Measurements from ENCODE around the gene HMCN1.

HMCN1 gene

DNA sequence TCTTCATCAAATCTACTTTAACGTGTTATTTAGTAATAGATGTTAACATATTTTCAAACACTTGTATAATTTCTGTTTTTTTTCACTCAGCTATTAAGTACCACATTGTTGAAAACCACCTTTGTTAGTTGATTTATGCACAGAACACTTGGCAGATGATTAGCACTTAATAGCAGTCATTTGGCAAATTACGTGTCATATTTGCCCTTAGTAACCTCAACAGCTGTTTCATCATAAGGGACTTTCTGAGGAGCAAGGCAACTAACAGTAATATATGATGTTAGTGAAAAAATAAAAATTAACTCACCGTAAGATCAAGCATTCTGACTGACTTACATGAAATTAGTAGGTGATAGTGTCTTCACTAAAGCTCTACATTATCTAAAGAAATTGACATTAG is 186.4 kb downstream of the HMCN1 start:
- no peak for DNase-seq

DNA sequence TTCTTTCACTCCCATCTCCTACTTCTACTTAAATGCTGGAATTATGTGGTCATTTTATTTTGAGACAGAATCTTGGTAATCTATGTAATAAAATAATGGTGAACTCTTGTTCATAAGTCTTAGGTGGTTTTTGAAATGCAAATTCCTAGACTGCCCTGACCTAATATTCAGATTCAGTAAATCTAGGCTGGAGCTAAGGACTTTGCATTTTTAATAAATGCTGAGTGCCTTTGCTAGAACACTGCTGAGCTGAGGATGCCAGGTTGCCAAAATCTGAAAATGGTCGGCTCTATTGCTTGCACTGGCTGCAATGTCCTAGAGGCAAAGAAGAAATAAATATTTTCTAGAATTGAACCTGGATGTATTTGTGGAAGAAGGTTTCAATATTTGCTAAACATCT is 187.4 kb downstream of the HMCN1 start:
- DNase-seq, result no peak

DNA sequence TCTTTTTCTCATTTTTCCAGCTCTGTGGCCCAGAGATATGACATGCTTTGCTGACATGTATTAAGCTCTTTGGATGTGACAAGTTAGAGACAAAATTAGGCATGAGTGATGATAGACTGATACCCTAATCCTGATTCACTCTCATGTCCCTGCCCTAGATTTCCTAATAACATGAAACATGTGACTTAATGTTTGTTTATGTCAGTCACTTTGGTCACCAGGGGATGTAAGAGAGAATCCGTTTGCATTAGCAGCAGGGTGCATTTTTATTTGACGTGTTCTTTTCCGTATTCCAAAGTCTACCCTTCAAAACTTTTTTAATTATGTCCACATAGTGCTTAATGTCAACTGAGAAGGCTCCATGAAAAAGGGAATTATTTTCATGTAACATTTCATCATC is 192.4 kb downstream of the HMCN1 start:
- no peak for DNase-seq

DNA sequence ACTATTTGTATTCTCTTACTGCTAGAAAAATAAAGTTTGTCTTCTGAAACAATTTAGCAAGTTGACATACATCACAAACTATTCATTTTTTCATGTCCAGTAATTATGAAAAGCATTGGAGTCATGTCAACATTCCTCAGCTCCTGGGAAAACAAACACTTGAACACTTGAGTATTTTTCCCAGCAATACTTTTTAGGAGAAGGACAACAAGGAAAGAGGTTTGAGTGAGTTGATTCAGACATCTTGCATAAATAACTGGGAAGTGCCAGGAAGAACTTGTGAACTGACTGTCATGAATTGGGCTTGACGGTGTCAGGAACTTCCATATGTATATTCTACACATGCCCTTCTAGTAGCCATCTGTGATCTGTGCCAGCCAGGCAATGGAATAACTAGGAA is 195.6 kb downstream of the HMCN1 start:
- peak; percentile 51 for DNase-seq

DNA sequence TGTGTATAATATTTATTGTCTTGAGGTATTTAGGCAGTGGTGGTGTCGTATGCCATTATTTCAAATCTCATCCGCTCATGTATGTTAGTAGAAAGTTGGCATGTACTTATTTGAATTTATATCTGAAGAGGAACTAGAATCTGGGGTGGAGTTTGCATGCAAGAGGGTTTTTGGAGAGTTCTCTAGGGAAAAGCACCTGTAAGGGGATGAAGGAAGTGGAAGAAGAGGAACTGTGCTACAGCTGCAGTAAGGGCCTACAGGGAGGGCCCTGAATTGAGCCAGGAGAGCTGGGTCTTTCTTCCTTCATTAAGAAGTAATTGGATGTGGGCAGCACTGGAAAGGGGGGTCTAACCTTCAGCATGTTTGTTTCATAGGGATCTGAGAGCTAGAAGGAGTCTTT is 197.2 kb downstream of the HMCN1 start:
- no peak for DNase-seq

DNA sequence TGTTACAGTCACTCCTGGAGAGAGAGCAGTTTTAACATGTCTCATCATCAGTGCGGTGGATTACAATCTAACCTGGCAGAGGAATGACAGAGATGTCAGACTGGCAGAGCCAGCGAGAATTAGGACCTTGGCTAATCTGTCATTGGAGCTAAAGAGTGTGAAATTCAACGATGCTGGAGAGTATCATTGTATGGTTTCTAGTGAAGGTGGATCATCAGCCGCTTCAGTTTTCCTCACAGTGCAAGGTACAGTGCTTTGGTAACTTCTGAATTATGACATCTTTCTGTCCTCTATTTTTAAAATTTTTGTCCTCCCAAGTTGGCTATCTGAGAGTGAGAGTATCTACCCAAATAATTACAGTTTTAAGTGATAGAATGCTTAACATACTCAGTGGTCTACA is 199.4 kb downstream of the HMCN1 start:
- no peak for DNase-seq

DNA sequence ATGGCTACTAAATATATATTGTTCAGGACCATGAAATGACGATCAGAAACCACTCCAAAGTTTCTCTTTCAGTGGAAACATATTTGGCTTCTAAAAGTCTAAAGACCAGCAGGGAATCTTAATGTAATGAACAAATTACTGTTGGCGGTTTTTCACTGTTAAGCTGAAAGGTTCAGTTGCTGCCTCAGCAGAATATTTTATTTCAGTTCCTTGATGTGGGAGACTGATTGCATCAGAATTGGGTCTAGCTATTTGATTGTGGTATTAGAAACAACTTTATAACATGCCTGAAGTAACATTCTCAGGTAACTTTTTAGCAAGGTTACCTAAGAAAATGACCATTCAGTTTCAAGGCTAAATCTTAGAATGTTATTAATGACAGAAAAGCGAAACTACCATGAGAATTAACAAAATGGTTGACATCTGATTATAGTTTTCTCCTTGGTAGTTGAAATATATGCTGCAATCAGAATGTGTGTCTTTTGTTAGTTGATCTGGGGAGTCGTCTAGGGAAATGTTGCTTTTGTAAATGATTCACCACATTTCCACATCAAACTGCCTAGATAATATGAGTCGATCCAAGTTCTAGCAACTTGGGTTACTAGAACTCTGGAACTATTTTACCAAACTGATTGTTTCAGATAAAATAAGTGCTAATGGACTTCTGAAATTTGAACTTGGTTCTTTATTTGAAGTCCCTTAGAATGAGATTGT is 200.4 kb downstream of the HMCN1 start:
- DNase-seq, result peak; percentile 11

DNA sequence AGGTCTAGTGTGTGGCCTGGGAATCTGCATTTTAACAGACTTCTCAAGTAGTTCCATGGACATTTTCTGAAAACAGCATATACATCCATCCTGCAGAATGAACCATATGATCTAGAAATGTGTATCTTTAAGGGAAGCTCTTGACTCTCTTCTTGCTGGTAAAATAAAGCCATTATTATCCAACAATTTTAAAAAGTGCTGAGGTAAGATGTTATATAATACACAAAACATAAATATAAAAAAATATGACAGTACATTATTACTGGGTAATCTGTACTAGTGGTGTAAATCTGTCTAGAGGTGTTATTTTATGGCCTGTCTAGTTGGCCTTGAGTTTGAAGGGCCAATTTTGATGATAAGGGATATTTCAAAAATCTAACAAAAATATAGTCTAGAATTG is 201.2 kb downstream of the HMCN1 start:
- no peak for DNase-seq

DNA sequence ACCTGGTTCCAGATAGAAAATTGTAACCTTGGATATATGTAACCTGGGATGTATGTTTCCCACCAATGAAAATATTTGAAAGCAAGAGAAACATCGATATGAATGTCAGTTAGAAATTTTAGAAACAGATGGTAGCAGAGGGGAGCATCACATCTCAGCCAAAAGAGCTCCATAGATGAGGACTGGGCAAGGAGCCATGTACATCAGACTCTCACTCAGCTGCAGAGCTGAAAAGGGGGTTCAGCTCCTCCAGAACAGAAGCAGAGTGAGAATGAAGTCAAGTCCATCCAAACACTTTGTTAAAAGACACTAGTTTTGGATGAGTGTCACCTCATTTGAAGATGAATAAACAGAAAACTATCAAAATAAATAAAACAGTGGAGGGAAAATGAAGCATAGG is 202.4 kb downstream of the HMCN1 start:
- DNase-seq, result no peak

DNA sequence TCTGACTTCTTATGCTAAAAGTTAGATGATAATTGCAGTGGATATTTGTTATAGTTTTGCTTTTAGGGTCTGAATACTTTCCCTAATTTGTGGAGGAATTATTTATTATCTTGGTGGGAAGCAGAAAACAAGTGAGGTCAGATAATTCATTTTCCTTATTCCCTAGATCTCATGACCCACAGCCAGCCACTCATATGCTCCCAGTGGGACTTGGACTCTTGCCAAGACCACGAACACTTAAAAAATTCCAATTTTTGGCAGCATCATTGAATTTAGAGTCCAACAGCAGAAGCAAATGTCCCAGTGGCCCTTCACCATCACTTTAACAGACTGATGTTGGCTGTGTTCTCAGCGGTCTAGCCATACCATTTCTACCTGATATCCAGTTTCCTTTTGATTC is 204.2 kb downstream of the HMCN1 start:
- DNase-seq, result peak; percentile 23

DNA sequence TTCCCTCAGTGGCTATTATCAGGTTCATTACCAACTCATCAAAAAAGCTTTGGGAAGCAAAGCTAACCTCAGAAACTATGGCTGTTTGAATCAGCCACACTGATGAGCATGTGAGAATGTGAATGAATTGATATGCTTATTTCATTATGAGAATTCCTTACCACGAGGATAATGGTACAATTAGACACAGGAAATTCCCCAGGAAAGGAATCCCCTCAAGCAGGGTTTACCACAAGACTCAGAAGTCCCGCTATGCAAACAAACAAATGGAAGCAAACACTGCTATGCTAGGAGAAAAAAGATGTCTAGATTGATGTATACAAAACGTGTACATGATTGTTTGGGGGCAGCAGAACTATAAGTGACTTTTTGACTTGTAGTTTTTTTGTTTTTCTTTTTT is 205.0 kb downstream of the HMCN1 start:
- DNase-seq, result peak; percentile 43

DNA sequence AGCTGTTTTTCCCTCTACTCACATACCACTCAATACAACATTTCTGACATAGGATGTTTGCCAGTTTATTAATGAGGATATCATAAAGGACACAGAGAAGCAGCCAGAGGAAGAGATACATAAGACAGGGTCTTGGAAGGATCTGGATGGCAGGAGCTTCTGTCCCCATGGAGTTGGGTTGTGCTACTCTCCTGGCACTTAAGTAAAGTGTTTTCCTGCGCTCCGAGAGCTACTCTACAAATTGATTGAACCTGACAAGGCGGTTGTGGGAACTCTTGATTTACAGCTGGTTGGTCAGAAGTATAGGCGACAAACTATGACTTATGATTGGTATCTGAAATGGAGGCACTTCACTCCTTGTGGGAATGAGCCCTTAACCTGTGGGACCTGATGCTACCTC is 208.8 kb downstream of the HMCN1 start:
- no peak for DNase-seq

DNA sequence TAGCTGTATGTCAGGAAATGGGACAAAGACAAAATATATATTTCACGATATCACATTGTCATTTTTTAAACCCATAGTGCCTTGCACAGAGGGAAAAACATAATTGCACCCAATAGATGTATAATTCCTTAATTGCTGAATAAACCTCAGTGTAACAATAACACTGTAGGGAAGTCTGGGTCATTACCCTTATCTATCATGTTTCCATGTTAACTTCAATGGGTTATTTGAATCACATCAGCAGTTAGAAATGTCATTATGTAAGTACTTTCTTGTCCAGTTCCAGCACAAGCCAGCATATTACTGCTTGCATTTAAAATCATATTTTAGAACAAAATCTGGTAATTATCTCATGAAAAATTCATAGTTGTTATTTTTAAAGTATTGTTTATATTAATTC is 222.7 kb downstream of the HMCN1 start:
- no peak for DNase-seq

DNA sequence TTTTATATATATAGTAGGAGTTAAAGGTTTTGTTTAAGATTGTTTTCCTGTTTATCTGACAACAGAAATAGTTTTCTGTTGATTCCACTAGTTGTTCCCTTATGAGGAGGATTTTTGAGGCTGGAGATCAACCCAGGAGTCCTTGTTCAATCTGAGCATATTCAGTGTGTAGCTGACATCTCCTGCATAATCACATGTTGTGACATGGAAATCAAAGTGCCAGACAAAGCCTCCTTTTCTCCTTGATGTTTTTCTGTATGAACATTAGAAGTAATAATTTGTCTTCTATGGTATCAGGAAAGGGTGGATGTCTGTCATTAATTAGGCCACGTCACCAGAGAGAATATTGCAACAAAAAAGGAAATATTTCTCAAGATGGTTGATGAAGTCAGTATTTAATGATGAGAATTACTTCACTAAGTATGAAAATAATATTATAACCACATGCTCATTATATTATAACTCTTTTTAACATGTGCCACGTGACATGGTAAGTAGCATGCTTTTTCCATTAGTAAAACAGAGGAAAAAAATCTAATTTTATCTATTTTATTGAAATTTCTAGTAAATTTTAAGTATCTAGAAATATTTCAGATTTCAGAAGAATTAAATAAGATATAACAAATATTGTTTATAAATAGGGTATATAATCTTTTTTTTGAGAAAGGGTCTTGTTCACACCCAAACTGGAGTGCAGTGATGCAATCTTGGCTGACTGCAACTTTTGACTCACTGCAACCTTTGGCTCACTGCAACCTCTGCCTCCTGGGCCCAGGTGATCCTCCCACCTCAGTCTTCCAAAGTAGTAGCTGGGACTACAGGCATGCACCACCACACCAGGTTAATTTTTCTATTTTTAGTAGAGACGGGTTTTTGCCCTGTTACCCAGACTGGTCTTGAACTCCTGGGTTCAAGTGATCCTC is 223.5 kb downstream of the HMCN1 start:
- DNase-seq, result no peak

DNA sequence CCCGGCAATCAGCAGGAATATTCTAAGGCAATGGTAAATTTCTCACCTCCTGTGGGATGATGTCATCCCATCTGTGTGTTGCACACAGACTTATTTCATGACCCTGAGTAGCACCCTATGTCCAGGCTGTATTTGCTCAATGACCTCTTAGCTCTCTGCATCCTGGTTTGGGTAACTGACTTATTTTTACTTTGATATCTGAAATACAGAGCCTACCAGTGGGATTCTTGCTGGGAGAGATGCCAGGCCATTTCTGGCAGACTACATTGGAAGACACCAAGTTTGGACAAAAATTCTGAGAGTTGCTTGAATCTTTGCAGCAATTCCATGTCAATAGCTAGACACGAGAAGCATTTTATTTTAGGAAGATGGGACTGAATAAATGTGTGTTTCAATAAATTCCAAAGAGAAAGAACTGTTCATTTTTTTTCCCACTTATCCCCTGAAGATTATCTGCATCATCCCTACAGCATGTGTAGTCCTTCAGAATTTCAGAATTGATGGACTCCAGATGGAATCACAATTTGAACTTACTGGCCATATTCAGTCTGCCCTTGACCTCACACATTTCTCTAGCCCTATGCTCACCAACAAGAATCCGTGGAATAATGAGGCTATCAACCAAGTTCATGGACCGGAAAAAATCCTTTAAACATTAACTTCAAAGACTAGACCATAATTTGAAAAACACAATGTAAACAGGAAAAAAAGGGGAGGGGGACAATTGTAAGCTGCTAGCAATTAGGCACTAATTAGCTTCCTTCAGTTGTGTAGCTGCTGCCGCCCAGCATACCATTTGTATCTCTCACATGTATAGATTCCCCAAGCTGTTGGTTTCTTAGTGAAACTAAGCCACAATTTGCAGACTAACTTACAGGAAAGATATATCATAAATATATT is 226.5 kb downstream of the HMCN1 start:
- no peak for DNase-seq

DNA sequence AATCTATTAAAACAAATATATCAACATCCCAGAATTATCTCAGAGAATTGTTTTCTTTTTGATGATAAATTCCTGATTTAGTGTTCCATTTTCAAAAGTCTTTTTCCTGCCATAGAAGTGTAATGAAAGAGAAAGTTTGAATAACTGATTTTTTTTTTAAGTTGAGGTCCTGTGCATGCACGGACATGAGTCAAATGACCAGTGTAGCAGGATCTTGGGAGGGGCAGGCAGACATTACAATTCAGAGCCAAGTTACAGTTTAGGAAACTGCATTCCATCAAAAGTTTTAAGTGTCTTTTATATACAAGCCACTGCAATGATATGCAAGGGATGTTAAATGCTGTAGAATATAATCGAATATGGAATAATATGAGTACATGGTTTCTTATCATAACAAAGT is 227.5 kb downstream of the HMCN1 start:
- DNase-seq, result no peak

DNA sequence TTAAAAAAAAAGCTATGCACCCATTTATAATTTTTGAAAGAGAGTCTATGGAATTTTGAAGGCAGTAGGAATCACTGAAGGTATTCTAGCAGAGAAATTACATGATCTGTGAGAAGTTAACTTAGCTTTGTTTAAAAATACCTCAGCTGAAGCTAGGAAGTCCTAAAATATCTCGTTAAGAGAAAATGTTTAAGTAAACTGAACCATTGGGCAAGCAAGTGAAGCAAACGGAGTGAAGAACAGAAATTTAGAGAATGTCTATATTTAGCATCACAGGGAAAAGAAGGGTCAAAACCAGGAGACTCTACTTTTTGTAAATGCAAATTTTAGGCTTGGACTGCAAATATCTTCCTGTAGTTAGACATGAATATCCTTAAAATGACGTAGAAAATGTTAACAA is 230.8 kb downstream of the HMCN1 start:
- DNase-seq, result no peak

DNA sequence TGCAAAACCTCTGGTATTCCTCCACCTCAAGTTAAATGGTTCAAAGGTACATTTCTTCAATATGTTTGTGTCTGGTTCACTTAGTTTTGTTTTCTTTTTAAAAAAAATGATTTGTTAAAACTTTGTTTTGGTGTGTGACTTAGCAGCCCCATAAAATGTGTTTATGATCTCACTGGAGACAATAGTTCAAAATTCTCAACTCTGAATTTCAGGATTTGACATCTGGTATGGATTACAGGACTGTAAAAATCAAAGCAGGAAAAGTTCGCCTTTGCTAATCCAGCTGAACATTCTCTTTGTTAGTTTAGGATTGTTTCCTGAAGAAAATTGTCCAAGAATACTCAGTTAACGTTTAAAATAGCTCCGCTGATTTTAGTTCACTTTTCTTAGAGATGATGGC is 231.7 kb downstream of the HMCN1 start:
- no peak for DNase-seq

DNA sequence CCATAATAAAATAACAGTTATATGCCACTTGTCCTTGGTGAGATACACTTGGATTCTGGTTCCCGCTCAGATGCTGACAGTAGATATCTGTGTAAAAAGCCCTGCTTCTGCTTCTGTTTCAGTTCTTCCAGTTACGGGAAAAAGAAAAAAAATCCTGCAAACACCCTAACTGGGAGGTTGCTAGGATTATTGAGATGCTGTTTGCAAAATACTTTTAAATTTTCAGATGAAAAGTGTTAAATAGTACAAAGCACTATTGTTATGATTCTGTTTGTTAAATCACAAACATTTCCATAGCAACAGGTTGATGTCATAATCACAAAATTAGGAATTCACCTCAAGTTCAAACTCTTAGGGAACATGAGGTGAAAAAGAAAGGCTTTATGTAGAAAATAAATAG is 232.3 kb downstream of the HMCN1 start:
- DNase-seq, result no peak

DNA sequence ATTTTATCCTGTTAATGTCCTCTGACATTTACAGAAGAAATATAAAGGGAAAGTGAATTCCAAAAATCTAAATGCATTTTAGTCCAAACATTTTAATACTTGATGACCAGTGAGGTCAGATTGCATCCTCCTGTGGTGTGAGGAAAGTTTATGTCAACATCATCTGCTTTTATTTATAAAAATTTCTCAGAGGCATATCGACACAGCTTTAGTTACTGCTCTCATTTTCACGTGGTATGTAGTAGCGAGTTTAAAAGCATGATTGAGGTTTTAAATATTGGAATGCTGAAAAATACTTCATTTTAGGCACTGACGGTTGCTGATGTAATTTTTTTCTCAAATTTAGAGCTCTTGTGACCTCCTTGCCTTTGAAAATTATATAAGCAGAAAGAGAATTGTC is 234.8 kb downstream of the HMCN1 start:
- DNase-seq, result peak; percentile 6

DNA sequence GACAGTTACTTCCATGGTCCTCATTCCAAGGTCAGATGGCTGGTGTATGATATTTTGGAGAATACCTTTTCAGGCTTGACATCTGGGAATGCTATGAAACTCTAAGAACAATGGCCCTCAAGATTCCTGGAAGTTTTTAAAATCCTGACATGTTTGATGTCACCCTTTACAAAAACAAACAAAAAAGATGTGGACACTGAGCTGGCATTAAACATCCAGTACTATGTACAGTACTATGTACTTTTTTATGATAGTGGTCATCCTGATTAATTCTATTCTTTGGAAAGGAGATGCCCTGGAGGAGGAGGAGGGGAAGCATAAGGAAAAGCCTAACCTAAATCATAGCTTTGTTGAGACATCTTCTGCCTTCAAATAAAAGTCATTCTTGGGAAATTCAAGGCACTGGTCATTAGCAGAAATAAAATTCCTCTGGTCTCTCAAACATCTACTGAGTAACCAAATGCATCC is 235.4 kb downstream of the HMCN1 start:
- DNase-seq, result peak; percentile 42

DNA sequence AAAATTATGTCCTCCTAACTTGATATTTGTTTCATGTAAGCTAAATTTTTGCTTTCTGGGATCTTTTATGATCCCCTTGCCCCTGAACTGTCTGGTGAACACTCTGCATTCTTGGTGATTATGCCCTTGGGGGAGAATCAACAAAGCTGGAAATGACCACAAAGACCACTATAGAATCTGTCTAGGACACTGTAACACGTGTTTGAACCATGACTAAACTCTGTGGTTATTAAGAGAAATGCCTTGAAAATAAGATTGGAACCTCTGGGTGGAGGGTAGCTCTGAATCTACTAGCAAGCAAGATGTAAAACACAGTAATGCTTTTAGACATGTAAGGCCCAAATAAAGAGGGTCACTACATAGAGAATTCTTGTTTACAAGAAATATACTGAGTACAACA is 237.5 kb downstream of the HMCN1 start:
- peak; percentile 94 for DNase-seq
